ENCODE data around the gene FBXL20.
A peak's percentile ranks its signal among the peaks of the same experiment; 100 is the strongest.

Gene FBXL20

DNA sequence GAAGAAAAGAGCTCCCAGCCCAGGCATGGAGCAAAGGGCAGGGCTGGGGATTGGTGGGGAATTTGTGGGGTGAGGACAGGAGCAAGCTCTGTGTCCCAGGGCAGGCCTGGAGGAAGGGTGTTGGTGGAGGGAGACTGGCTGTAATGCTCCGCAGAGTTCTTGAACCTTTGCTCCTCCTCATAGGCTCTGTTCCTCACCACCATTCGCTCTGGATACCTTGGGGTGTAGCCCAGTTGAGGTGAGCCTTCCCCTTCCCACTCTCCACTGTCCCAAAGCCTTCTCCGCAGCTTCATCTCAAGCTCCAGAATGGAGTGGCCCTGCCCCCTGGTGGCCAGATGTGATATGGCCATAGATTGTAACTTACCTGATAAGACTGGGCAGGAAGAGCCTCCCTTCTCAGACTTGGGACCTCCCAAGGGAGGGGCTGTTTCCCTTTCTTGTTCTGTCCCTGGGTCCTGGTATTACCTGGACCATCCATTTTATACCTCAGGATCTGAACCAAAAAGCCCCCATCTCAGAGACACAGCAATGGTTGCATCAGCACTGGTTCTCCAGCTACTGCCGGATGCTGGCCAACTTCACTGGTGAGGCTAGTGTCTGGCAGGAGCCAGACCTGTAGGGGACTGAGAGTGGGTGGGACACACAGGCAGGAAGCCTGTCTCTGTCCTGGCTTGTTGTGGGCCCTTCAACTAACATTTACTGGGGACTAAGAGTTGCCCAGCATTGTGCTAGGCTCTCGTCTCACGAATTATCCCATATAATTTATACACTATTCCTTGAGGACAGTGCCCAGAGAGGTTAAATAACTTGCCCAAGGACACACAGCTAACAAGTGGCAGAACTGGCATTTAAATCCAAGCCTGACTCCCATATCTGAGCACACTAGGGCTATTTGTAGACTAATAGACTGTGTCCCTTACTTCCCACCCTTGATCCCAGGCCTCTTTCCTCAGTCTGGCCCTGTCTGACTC, 156.5 kb downstream of the FBXL20 start:
- Histone ChIP-seq H3K9me3 (ENCODE audit: low read length) (no peaks in the 10 kb centered on the region), H4K20me1 (ENCODE audit: insufficient read depth, low read length) (no peaks in the 10 kb centered on the region), H3K4me1 (ENCODE audit: insufficient read depth, low read length, severe bottlenecking) (peaks cover 9% of the 10 kb centered on the region), H3K36me3 (ENCODE audit: insufficient read depth, low read length) (no peaks in the 10 kb centered on the region), H3K4me3 (ENCODE audit: low read depth, low read length, poor library complexity, severe bottlenecking) (no peak overlapping the region), H3F3A (ENCODE audit: insufficient read depth, low read length) (no peaks in the 10 kb centered on the region), H3K27me3 (ENCODE audit: insufficient read depth, low read length) (no peaks in the 10 kb centered on the region), H3K9me2 (ENCODE audit: low read depth, low read length) (no peaks in the 10 kb centered on the region), H3K79me2 (ENCODE audit: insufficient read depth, low read length) (no peaks in the 10 kb centered on the region), H3K4me2 (ENCODE audit: low read length) (no peak overlapping the region), H2AFZ (ENCODE audit: low read length) (no peak overlapping the region), H3K9ac (ENCODE audit: low read length) (no peak overlapping the region), H3K27ac (ENCODE audit: low read depth, low read length, poor library complexity, severe bottlenecking) (no peak overlapping the region)
- TF ChIP-seq EZH2 (IDR thresholded peaks at IDR 0.05; ENCODE audit: borderline replicate concordance, low read length) = no peak
- TF ChIP-seq CTCF (IDR thresholded peaks at IDR 0.05; ENCODE audit: low read length) = peak; percentile 96

DNA sequence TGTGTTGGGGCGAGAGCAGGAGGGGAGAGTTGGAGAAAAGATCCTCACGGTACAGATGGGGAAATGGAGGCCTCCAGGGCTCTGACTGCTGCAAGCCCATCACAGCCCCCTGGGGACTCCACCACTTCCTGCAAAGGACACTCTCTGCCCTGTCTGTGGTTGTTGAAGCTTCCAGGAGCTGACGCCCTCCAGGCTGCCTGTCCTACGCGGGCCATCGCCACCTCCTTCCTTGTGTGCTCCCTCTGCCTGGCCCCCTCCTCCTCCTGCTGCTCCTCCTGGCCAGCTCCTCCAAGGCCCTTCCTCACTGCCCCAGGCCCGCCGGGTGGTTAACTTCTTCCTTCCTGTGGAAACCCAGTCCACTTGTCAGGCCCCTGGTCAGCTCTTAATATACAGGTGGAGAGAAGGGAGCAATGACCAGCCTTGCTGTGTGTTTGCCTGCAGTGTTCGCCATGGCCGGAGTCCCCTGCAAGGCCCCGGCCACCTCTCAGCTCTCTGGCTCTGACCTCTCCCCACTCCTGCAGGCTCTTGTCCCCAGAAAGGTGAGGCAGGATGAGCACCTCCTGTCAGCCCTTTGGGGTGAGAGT, 157.3 kb downstream of the FBXL20 start:
- Histone ChIP-seq H3K4me3 (ENCODE audit: low read depth, low read length, poor library complexity, severe bottlenecking) (no peak overlapping the region), H3K36me3 (ENCODE audit: insufficient read depth, low read length) (no peaks in the 10 kb centered on the region), H3K27ac (ENCODE audit: low read depth, low read length, poor library complexity, severe bottlenecking) (no peak overlapping the region), H3F3A (ENCODE audit: insufficient read depth, low read length) (no peaks in the 10 kb centered on the region), H4K20me1 (ENCODE audit: insufficient read depth, low read length) (no peaks in the 10 kb centered on the region), H3K4me2 (ENCODE audit: low read length) (0 out of 2 replicates have a peak overlapping the region, but pooled peaks have one; percentile 3), H3K27me3 (ENCODE audit: insufficient read depth, low read length) (no peaks in the 10 kb centered on the region), H3K4me1 (ENCODE audit: insufficient read depth, low read length, severe bottlenecking) (peaks cover 16% of the 10 kb centered on the region), H2AFZ (ENCODE audit: low read length) (no peak overlapping the region), H3K9me3 (ENCODE audit: low read length) (no peaks in the 10 kb centered on the region), H3K9me2 (ENCODE audit: low read depth, low read length) (no peaks in the 10 kb centered on the region), H3K9ac (ENCODE audit: low read length) (no peak overlapping the region), H3K79me2 (ENCODE audit: insufficient read depth, low read length) (no peaks in the 10 kb centered on the region)
- TF ChIP-seq EZH2 (IDR thresholded peaks at IDR 0.05; ENCODE audit: borderline replicate concordance, low read length) = no peak
- TF ChIP-seq CTCF (IDR thresholded peaks at IDR 0.05; ENCODE audit: low read length) = no peak

GRCh38 chr17:39243155-39243554, 158.3 kb downstream of the FBXL20 start:
- Histone ChIP-seq H3K27ac (ENCODE audit: low read depth, low read length, poor library complexity, severe bottlenecking) (no peak overlapping the region), H4K20me1 (ENCODE audit: insufficient read depth, low read length) (no peaks in the 10 kb centered on the region), H3K4me2 (ENCODE audit: low read length) (no peak overlapping the region), H2AFZ (ENCODE audit: low read length) (no peak overlapping the region), H3K9me3 (ENCODE audit: low read length) (no peaks in the 10 kb centered on the region), H3K4me1 (ENCODE audit: insufficient read depth, low read length, severe bottlenecking) (peaks cover 24% of the 10 kb centered on the region), H3K9ac (ENCODE audit: low read length) (no peak overlapping the region), H3K27me3 (ENCODE audit: insufficient read depth, low read length) (no peaks in the 10 kb centered on the region), H3K36me3 (ENCODE audit: insufficient read depth, low read length) (no peaks in the 10 kb centered on the region), H3K9me2 (ENCODE audit: low read depth, low read length) (no peaks in the 10 kb centered on the region), H3F3A (ENCODE audit: insufficient read depth, low read length) (no peaks in the 10 kb centered on the region), H3K4me3 (ENCODE audit: low read depth, low read length, poor library complexity, severe bottlenecking) (no peak overlapping the region), H3K79me2 (ENCODE audit: insufficient read depth, low read length) (no peaks in the 10 kb centered on the region)
- no peak for TF ChIP-seq CTCF (IDR thresholded peaks at IDR 0.05; ENCODE audit: low read length)
- TF ChIP-seq EZH2 (IDR thresholded peaks at IDR 0.05; ENCODE audit: borderline replicate concordance, low read length) = no peak

Data from OCI-LY1 (cell line).